ENCODE measurements around the gene RAPGEF2. TPM values are rescaled to one million over a fixed set of nuclear protein-coding genes. Genes with fewer than 3 reads are reported as not detected.

RAPGEF2 gene
- total and polyA plus RNA-seq, 2 of the 8 experiments (the other 6 are each of a cell fraction or from before 2014, with no cell fraction given): 24.4 to 48.6 TPM

DNA sequence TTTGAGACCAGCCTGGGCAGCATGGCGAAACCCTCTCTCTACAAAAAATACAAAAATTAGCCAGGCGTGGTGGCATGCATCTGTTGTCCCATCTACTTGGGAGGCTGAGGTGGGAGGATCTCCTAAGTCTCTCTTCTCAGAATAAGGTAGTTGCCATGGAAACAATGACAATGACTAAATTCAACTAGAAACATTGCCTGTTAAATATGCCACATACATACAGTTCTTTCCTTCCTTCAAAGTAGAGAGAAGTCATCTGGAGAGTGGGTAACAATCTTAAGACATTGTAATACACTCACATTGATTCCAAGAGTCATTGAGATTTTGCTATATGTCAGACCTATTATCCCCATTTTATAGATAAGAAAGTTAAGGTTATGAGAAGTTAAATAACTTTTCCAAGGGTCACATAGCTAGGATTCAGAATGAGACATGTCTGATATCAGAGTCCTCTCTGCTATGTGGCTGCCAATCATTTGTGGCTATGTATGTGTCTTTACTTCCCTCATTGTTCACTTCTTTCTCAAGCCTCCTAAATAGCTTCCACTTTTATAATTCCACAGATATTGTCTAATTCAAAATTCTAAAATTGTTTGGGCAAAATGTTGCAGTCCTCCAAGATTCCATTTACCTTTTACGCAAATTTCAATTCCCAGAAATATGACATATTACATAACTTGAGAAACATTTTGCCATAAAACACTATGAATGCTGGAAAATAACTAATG lies 37.2 kb upstream of the RAPGEF2 start:
- Histone ChIP-seq H3K9ac (replicated peaks in 1 of 4; ENCODE audit: extremely low read depth in 1 of 4, low read depth in 3 of 4, low read length in 3 of 4) (no peak overlapping the region), H3K4ac (replicated peaks; ENCODE audit: insufficient read length, low read depth, low read length) (no peak overlapping the region), H3K9me3 (ENCODE audit: insufficient read depth in 2 of 2, low read depth in 1 of 2, low read length in 1 of 2) (no peaks in the 10 kb centered on the region), H3K14ac (ENCODE audit: insufficient read length) (no peak overlapping the region), H2BK15ac (ENCODE audit: low read length) (no peak overlapping the region), H4K8ac (ENCODE audit: extremely low read depth, insufficient read depth, low read length) (no peak overlapping the region), H2BK5ac (ENCODE audit: low read depth, low read length) (no peak overlapping the region), H3K79me1 (ENCODE audit: low read depth, low read length) (no peaks in the 10 kb centered on the region), H3K79me2 (ENCODE audit: control insufficient read depth in 1 of 2, insufficient read depth in 2 of 2, low read length in 2 of 2) (no peaks in the 10 kb centered on the region), H3K23ac (ENCODE audit: insufficient read length) (no peak overlapping the region), H3K56ac (replicated peaks; ENCODE audit: insufficient read length, low read depth, low read length) (no peak overlapping the region), H3K4me2 (ENCODE audit: insufficient read depth in 1 of 2, low read depth in 2 of 2, low read length in 2 of 2) (no peak overlapping the region), H3K4me1 (replicated peaks in 1 of 4; ENCODE audit: control insufficient read depth in 3 of 4, insufficient read depth in 4 of 4, low read length in 3 of 4) (no peaks in the 10 kb centered on the region), H3K18ac (ENCODE audit: extremely low read depth, low read length) (no peak overlapping the region), H4K91ac (replicated peaks; ENCODE audit: insufficient read length, low read length) (no peak overlapping the region), H4K20me1 (replicated peaks in 1 of 2; ENCODE audit: control insufficient read depth in 1 of 2, insufficient read depth in 2 of 2, low read length in 2 of 2) (no peaks in the 10 kb centered on the region), H2BK120ac (replicated peaks; ENCODE audit: low read depth, low read length) (no peak overlapping the region), H4K5ac (ENCODE audit: insufficient read length, low read depth, low read length) (no peak overlapping the region), H3K4me3 (ENCODE audit: extremely low read depth in 1 of 4, insufficient read depth in 2 of 4, low read depth in 3 of 4, low read length in 4 of 4) (no peak overlapping the region), H2BK12ac (ENCODE audit: low read depth, low read length) (no peak overlapping the region), H2BK20ac (ENCODE audit: low read length) (no peak overlapping the region), H2AFZ (ENCODE audit: low read length) (no peak overlapping the region), H2AK5ac (ENCODE audit: low read depth, low read length) (no peak overlapping the region), H3K27ac (ENCODE audit: low read depth, low read length) (no peak overlapping the region), H3K23me2 (ENCODE audit: low read depth, low read length) (no peaks in the 10 kb centered on the region), H3K36me3 (ENCODE audit: control insufficient read depth in 2 of 4, insufficient read depth in 4 of 4, low read length in 3 of 4) (no peaks in the 10 kb centered on the region), H3K27me3 (replicated peaks in 1 of 4; ENCODE audit: control insufficient read depth in 3 of 4, extremely low read depth in 1 of 4, insufficient read depth in 3 of 4, low read length in 3 of 4) (no peaks in the 10 kb centered on the region)
- TF ChIP-seq, protein P1, sequence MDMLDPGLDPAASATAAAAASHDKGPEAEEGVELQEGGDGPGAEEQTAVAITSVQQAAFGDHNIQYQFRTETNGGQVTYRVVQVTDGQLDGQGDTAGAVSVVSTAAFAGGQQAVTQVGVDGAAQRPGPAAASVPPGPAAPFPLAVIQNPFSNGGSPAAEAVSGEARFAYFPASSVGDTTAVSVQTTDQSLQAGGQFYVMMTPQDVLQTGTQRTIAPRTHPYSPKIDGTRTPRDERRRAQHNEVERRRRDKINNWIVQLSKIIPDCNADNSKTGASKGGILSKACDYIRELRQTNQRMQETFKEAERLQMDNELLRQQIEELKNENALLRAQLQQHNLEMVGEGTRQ (IDR thresholded peaks at IDR 0.05; ENCODE audit: low read length): no peak
- TF ChIP-seq NRF1 (IDR thresholded peaks at IDR 0.05; ENCODE audit: low read depth, low read length) (no peak), TBP (IDR thresholded peaks at IDR 0.05; ENCODE audit: low read depth, low read length) (no peak), TAF1 (IDR thresholded peaks at IDR 0.05; ENCODE audit: low read depth, low read length) (no peak), TEAD4 (IDR thresholded peaks at IDR 0.05; ENCODE audit: low read depth, low read length) (no peak)
- POLR2A ChIA-PET (ENCODE audit: partially characterized antibody): no interaction called here
- no peak for FAIRE-seq
- DNase-seq (ENCODE audit: low read depth in 1 of 2, low spot score in 2 of 2): no peak
- 91% methylated on average over 3 of the region's 3 CpGs; no CpG with 5 or more reads in 1 of the 2 experiments for WGBS, 2 experiments (ENCODE audit: extremely low coverage in 1 of 2, insufficient coverage in 1 of 2, insufficient read length in 1 of 2, insufficient replicate concordance in 2 of 2, low coverage in 1 of 2, low lambda C conversion rate in 2 of 2, missing lambda C conversion rate in 1 of 2)
- CTCF ChIA-PET (ENCODE audit: partially characterized antibody): interaction anchor here (1.3 to 1.4 kb wide), 2 partner anchors 9 to 127 kb away, joined by 4 to 5 read pairs; no protein-coding TSS in a partner anchor

Measured in H1 (cell line).